Measurements from ENCODE around the gene NMT2.

GRCh38 chr10:15166325-15166724 lies 2.2 kb downstream of the NMT2 start:
- TF ChIP-seq CTCF (IDR thresholded peaks at IDR 0.05; ENCODE audit: low read depth, low read length, missing input control): no peak
- no peak for TF ChIP-seq REST (IDR thresholded peaks at IDR 0.05)
- TF ChIP-seq TAF1 (conservative IDR thresholded peaks at IDR 0.05): no peak
- TF ChIP-seq RAD21 (IDR thresholded peaks at IDR 0.05): no peak
- TF ChIP-seq YY1 (IDR thresholded peaks at IDR 0.05): no peak
- TF ChIP-seq FOXA2 (IDR thresholded peaks at IDR 0.05): no peak
- TF ChIP-seq MAX (IDR thresholded peaks at IDR 0.05): no peak
- TF ChIP-seq GABPA (IDR thresholded peaks at IDR 0.05 in 1 of 2, conservative IDR thresholded peaks at IDR 0.05 in 1 of 2): no peak
- TF ChIP-seq RXRA (IDR thresholded peaks at IDR 0.05): no peak
